Measurements from ENCODE around the gene MAEA.

DNA sequence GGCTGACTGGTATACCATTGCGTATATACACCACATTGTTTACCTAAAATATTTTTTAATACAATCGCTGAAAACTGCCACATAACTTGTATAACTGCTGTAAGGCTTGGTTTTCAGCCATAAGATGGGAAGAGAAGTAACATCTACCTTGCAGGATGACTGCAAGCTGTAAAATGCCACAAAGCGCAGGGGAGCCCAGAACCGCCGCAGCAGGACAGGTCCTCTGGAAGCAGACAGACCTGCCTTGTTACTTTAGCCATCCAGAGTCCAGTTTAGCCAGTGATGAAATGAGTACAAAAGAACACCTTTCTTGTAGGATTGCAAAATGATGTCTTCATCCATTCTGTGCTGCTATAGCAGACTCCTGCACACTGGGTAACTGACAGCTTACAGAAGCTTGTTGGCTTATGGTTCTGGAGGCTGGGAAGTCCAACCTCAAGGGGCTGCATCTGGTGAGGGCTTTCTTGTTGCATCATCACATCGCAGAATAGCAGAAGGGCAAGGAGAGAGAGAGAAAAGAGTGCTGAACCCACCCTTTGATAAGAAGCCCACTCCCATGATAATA is 36.7 kb upstream of the MAEA start:
- TF ChIP-seq GABPA (IDR thresholded peaks at IDR 0.05 in 1 of 2, conservative IDR thresholded peaks at IDR 0.05 in 1 of 2) (no peak), EGR1 (IDR thresholded peaks at IDR 0.05; ENCODE audit: low read depth in 2 of 2) (no peak), FOXA1 (IDR thresholded peaks at IDR 0.05) (no peak), YY1 (IDR thresholded peaks at IDR 0.05) (no peak), RXRA (IDR thresholded peaks at IDR 0.05) (no peak), TAF1 (conservative IDR thresholded peaks at IDR 0.05) (no peak), RAD21 (IDR thresholded peaks at IDR 0.05) (no peak), SP1 (IDR thresholded peaks at IDR 0.05) (no peak), JUND (IDR thresholded peaks at IDR 0.05) (no peak)
- TF ChIP-seq, protein P1, sequence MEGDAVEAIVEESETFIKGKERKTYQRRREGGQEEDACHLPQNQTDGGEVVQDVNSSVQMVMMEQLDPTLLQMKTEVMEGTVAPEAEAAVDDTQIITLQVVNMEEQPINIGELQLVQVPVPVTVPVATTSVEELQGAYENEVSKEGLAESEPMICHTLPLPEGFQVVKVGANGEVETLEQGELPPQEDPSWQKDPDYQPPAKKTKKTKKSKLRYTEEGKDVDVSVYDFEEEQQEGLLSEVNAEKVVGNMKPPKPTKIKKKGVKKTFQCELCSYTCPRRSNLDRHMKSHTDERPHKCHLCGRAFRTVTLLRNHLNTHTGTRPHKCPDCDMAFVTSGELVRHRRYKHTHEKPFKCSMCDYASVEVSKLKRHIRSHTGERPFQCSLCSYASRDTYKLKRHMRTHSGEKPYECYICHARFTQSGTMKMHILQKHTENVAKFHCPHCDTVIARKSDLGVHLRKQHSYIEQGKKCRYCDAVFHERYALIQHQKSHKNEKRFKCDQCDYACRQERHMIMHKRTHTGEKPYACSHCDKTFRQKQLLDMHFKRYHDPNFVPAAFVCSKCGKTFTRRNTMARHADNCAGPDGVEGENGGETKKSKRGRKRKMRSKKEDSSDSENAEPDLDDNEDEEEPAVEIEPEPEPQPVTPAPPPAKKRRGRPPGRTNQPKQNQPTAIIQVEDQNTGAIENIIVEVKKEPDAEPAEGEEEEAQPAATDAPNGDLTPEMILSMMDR (IDR thresholded peaks at IDR 0.05; ENCODE audit: low read depth, low read length, missing input control): no peak
- TF ChIP-seq, protein P2, sequence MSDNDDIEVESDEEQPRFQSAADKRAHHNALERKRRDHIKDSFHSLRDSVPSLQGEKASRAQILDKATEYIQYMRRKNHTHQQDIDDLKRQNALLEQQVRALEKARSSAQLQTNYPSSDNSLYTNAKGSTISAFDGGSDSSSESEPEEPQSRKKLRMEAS (IDR thresholded peaks at IDR 0.05): no peak
- TF ChIP-seq, protein P3, sequence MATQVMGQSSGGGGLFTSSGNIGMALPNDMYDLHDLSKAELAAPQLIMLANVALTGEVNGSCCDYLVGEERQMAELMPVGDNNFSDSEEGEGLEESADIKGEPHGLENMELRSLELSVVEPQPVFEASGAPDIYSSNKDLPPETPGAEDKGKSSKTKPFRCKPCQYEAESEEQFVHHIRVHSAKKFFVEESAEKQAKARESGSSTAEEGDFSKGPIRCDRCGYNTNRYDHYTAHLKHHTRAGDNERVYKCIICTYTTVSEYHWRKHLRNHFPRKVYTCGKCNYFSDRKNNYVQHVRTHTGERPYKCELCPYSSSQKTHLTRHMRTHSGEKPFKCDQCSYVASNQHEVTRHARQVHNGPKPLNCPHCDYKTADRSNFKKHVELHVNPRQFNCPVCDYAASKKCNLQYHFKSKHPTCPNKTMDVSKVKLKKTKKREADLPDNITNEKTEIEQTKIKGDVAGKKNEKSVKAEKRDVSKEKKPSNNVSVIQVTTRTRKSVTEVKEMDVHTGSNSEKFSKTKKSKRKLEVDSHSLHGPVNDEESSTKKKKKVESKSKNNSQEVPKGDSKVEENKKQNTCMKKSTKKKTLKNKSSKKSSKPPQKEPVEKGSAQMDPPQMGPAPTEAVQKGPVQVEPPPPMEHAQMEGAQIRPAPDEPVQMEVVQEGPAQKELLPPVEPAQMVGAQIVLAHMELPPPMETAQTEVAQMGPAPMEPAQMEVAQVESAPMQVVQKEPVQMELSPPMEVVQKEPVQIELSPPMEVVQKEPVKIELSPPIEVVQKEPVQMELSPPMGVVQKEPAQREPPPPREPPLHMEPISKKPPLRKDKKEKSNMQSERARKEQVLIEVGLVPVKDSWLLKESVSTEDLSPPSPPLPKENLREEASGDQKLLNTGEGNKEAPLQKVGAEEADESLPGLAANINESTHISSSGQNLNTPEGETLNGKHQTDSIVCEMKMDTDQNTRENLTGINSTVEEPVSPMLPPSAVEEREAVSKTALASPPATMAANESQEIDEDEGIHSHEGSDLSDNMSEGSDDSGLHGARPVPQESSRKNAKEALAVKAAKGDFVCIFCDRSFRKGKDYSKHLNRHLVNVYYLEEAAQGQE (IDR thresholded peaks at IDR 0.05): no peak
- TF ChIP-seq, protein P4, sequence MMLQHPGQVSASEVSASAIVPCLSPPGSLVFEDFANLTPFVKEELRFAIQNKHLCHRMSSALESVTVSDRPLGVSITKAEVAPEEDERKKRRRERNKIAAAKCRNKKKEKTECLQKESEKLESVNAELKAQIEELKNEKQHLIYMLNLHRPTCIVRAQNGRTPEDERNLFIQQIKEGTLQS (IDR thresholded peaks at IDR 0.05): no peak
- TF ChIP-seq, protein P5, sequence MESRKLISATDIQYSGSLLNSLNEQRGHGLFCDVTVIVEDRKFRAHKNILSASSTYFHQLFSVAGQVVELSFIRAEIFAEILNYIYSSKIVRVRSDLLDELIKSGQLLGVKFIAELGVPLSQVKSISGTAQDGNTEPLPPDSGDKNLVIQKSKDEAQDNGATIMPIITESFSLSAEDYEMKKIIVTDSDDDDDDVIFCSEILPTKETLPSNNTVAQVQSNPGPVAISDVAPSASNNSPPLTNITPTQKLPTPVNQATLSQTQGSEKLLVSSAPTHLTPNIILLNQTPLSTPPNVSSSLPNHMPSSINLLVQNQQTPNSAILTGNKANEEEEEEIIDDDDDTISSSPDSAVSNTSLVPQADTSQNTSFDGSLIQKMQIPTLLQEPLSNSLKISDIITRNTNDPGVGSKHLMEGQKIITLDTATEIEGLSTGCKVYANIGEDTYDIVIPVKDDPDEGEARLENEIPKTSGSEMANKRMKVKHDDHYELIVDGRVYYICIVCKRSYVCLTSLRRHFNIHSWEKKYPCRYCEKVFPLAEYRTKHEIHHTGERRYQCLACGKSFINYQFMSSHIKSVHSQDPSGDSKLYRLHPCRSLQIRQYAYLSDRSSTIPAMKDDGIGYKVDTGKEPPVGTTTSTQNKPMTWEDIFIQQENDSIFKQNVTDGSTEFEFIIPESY (IDR thresholded peaks at IDR 0.05): no peak

Measured in liver (tissue), 3 donors.